ENCODE measurements around the gene KDM2B. TPM values are rescaled to one million over a fixed set of nuclear protein-coding genes. Genes with fewer than 3 reads are reported as not detected.

The KDM2B gene
- total and polyA plus RNA-seq, 2 donors (not counting 3 experiments of a cell fraction or from before 2014, with no cell fraction given), result 26.8 to 37.3 TPM

GRCh38 chr12:121490401-121491281 lies 90.2 kb downstream of the KDM2B start:
- intact Hi-C loops (cut with micrococcal nuclease), result loop anchor here (10.0 kb wide), 1 partner anchor 284 kb away; no protein-coding TSS in a partner anchor
- no TSS peak for BruUV-seq (replicated peaks)
- TF ChIP-seq POLR2A (IDR thresholded peaks at IDR 0.05; ENCODE audit: low read depth, low read length), result no peak
- no peak for TF ChIP-seq POLR2AphosphoS5 (IDR thresholded peaks at IDR 0.05; ENCODE audit: insufficient read depth, low read depth, low read length)
- TF ChIP-seq FOS (IDR thresholded peaks at IDR 0.05; ENCODE audit: borderline replicate concordance, insufficient read depth, low read length), result no peak
- no peak for TF ChIP-seq CTCF (IDR thresholded peaks at IDR 0.05; ENCODE audit: extremely low read depth in 1 of 2, insufficient read depth in 1 of 2, low read depth in 1 of 2, low read length in 2 of 2)
- TF ChIP-seq EZH2 (IDR thresholded peaks at IDR 0.05; ENCODE audit: borderline replicate concordance, low read depth, low read length, severe bottlenecking), result no peak
- TF ChIP-seq MYC (IDR thresholded peaks at IDR 0.05; ENCODE audit: low read depth, low read length), result no peak
- TF ChIP-seq MAX (IDR thresholded peaks at IDR 0.05; ENCODE audit: insufficient read depth, insufficient read length), result no peak
- TF ChIP-seq GATA2 (IDR thresholded peaks at IDR 0.05; ENCODE audit: insufficient read depth, insufficient read length, low read depth, low read length), result no peak
- no peak for TF ChIP-seq JUN (IDR thresholded peaks at IDR 0.05; ENCODE audit: borderline replicate concordance, insufficient read depth, insufficient read length, low read depth)

More at GRCh38 chr12:121490401-121491281, 90.2 kb downstream of the KDM2B start:
- no peak overlapping the region for H2AFZ ChIP-seq (ENCODE audit: low read depth, low read length)
- dilution Hi-C loops (cut with MboI; ENCODE audit: extremely low pct_ligation_motif_present, low sequenced_read_pairs), result no loop called here
- peaks cover 0 to 2% of the 10 kb centered on the region in 2 experiments for H3K36me3 ChIP-seq (ENCODE audit: control insufficient read depth in 2 of 2, extremely low read depth in 1 of 2, insufficient read depth in 2 of 2, low read length in 2 of 2)
- H3K4me3 ChIP-seq (replicated peaks in 1 of 3; ENCODE audit: insufficient read depth in 1 of 3, low read depth in 1 of 3, low read length in 3 of 3), result no peak overlapping the region
- FAIRE-seq (no peak), DNase-seq (ENCODE audit: low read depth, low spot score) (no peak)
- POLR2A ChIA-PET, result no interaction called here
- no peak overlapping the region for H3K27ac ChIP-seq (ENCODE audit: insufficient read depth, low read depth, low read length)
- H3K9me1 ChIP-seq (replicated peaks; ENCODE audit: control insufficient read depth, extremely low read depth, insufficient read depth, low read length), result no peaks in the 10 kb centered on the region
- H3K79me2 ChIP-seq (ENCODE audit: control insufficient read depth, insufficient read depth, low read length), result no peaks in the 10 kb centered on the region
- no peaks in the 10 kb centered on the region for H3K4me1 ChIP-seq (ENCODE audit: control insufficient read depth, extremely low read depth, insufficient read depth, low read length)
- H3K9me3 ChIP-seq (replicated peaks; ENCODE audit: control insufficient read depth, insufficient read depth, low read length), result no peaks in the 10 kb centered on the region
- H4K20me1 ChIP-seq (replicated peaks; ENCODE audit: control insufficient read depth, extremely low read depth, insufficient read depth, low read length), result no peaks in the 10 kb centered on the region
- CTCF ChIA-PET, result interaction anchor here (0.7 to 3.4 kb wide), 6 partner anchors 9 to 178 kb away, joined by 3 to 16 read pairs (median 5); no protein-coding TSS in a partner anchor
- no peak overlapping the region for H3K4me2 ChIP-seq (ENCODE audit: insufficient read depth, low read length)
- H3K27me3 ChIP-seq (ENCODE audit: control insufficient read depth in 2 of 2, insufficient read depth in 2 of 2, low read length in 2 of 2), result no peaks in the 10 kb centered on the region
- H3K9ac ChIP-seq (replicated peaks; ENCODE audit: extremely low read depth, insufficient read depth, low read length), result no peak overlapping the region
